IMR-90 (cell line): ENCODE data around the gene FAM186B. TPM values are rescaled to one million over a fixed set of nuclear protein-coding genes. Genes with fewer than 3 reads are reported as not detected.

Source experiments
- ATAC-seq: fragments of 200-7000 bp; cut with Tn5 transposase; 2 replicates; pipeline ENCODE4 v1.9.1; 2020; ENCODE audit warnings: low read depth, mild to moderate bottlenecking, moderate library complexity
- BruUV-seq: library from RNA; stranded (reverse); fragments of 400-500 nt; replicated peaks from 2 replicates; lab custom pipeline; 2021; lab: Mats Ljungman, UMichigan
- CTCF ChIA-PET: fragments of 300-600 bp; formaldehyde crosslinking; extraction: SDS; loops from one replicate; lab custom pipeline; 2021; ENCODE audit warnings: antibody characterized with exemption; lab: Yijun Ruan, JAX
- POLR2A ChIA-PET: fragments of 300-600 bp; sonication (Branson Sonifier 250); formaldehyde crosslinking; loops from one replicate; lab custom pipeline; 2022; ENCODE audit warnings: antibody characterized with exemption; ENCODE audit not compliant: unreplicated experiment; lab: Charles Lee
- DNase-seq: peaks from one replicate; pipeline ENCODE4 v3.0.0; 2013
- H2AFZ ChIP-seq: replicated peaks from 2 replicates; pipeline ENCODE3; 2013; ENCODE audit warnings: low read length, mild to moderate bottlenecking; ENCODE audit not compliant: poor library complexity
- H2AK5ac ChIP-seq: 2 replicates; pipeline ENCODE4 v1.6.1; 2013; ENCODE audit warnings: low read depth, low read length, inconsistent platforms
- H2AK9ac ChIP-seq: replicated peaks from 2 replicates; pipeline ENCODE3; 2013; ENCODE audit warnings: mild to moderate bottlenecking, low read depth, low read length, moderate library complexity; ENCODE audit not compliant: poor library complexity
- H2BK120ac ChIP-seq: 2 replicates; pipeline ENCODE4 v1.6.1; 2013; ENCODE audit warnings: low read depth, low read length, inconsistent platforms
- H2BK15ac ChIP-seq: 3 replicates; pipeline ENCODE4 v1.6.1; 2013; ENCODE audit warnings: low read depth, low read length, inconsistent platforms
- H2BK20ac ChIP-seq: 2 replicates; pipeline ENCODE4 v1.6.1; 2013; ENCODE audit warnings: low read depth, mild to moderate bottlenecking, inconsistent platforms, low read length, moderate library complexity
- H2BK5ac ChIP-seq: 2 replicates; pipeline ENCODE4 v1.6.1; 2013; ENCODE audit warnings: mild to moderate bottlenecking, low read depth, low read length, inconsistent platforms; ENCODE audit not compliant: poor library complexity, severe bottlenecking
- H3K14ac ChIP-seq: replicated peaks from 2 replicates; pipeline ENCODE4 v1.6.1; 2013; ENCODE audit warnings: low read depth, low read length, inconsistent platforms
- H3K18ac ChIP-seq: 2 replicates; pipeline ENCODE4 v1.6.1; 2013; ENCODE audit warnings: low read depth, low read length, control low read depth
- H3K23ac ChIP-seq: 2 replicates; pipeline ENCODE4 v1.6.1; 2013; ENCODE audit warnings: low read depth, low read length, inconsistent platforms
- H3K27ac ChIP-seq: 2 replicates; pipeline ENCODE4 v1.5.1; 2013; ENCODE audit warnings: mild to moderate bottlenecking, control low read depth, low read length; ENCODE audit not compliant: insufficient read depth
- H3K27me3 ChIP-seq: 2 replicates; pipeline ENCODE4 v1.6.1; 2013; ENCODE audit warnings: low read length; ENCODE audit not compliant: control insufficient read depth, insufficient read depth
- H3K36me3 ChIP-seq: 2 replicates; pipeline ENCODE4 v1.6.1; 2013; ENCODE audit warnings: low read length, mixed read lengths; ENCODE audit not compliant: control insufficient read depth, insufficient read depth
- H3K4ac ChIP-seq: 2 replicates; pipeline ENCODE4 v1.6.1; 2013; ENCODE audit warnings: low read depth, low read length, inconsistent platforms
- H3K4me1 ChIP-seq: 2 replicates; pipeline ENCODE4 v1.6.1; 2013; ENCODE audit warnings: low read length, mixed read lengths; ENCODE audit not compliant: control insufficient read depth, insufficient read depth
- H3K4me2 ChIP-seq: 2 replicates; pipeline ENCODE4 v1.6.1; 2013; ENCODE audit warnings: low read depth, mild to moderate bottlenecking, control low read depth, low read length, moderate library complexity
- H3K4me3 ChIP-seq: 2 replicates; pipeline ENCODE4 v1.5.1; 2013; ENCODE audit warnings: low read depth, mild to moderate bottlenecking, control low read depth, low read length, moderate library complexity; ENCODE audit not compliant: insufficient read depth
- H3K56ac ChIP-seq: 2 replicates; pipeline ENCODE4 v1.6.1; 2013; ENCODE audit warnings: low read length, inconsistent platforms; ENCODE audit not compliant: insufficient read depth; ENCODE audit errors: extremely low read depth
- H3K79me1 ChIP-seq, 2 experiments: 2 replicates each; pipeline ENCODE4 v1.6.1; 2013; ENCODE audit warnings: low read length in 2 of 2, inconsistent platforms in 1 of 2, low read depth in 1 of 2
- H3K9ac ChIP-seq: 2 replicates; pipeline ENCODE4 v1.6.1; 2013; ENCODE audit warnings: low read depth, low read length, control low read depth
- H3K9me1 ChIP-seq: 2 replicates; pipeline ENCODE4 v1.6.1; 2013; ENCODE audit warnings: low read length, inconsistent platforms; ENCODE audit not compliant: insufficient read depth
- H3K9me3 ChIP-seq: 2 replicates; pipeline ENCODE4 v1.6.1; 2013; ENCODE audit warnings: low read length; ENCODE audit not compliant: control insufficient read depth, insufficient read depth
- H4K20me1 ChIP-seq: 2 replicates; pipeline ENCODE4 v1.6.1; 2013; ENCODE audit warnings: low read length, inconsistent platforms; ENCODE audit not compliant: insufficient read depth
- H4K5ac ChIP-seq: 2 replicates; pipeline ENCODE4 v1.6.1; 2013; ENCODE audit warnings: mild to moderate bottlenecking, low read depth, low read length, control low read depth
- H4K8ac ChIP-seq, 2 experiments: 2 replicates each; pipeline ENCODE4 v1.6.1; 2013; ENCODE audit warnings: low read depth in 2 of 2, low read length in 2 of 2, control low read depth in 1 of 2, inconsistent platforms in 1 of 2
- H4K91ac ChIP-seq: 2 replicates; pipeline ENCODE4 v1.6.1; 2013; ENCODE audit warnings: low read depth, low read length, inconsistent platforms; ENCODE audit not compliant: insufficient read depth
- BHLHE40 ChIP-seq: fragments of 150-350 bp; IDR thresholded peaks from 2 replicates; pipeline ENCODE4 v1.6.1; 2016; ENCODE audit warnings: mild to moderate bottlenecking, low read depth, low read length
- CEBPB ChIP-seq: IDR thresholded peaks from 2 replicates; pipeline ENCODE4 v1.6.1; 2012; ENCODE audit warnings: low read depth, low read length, improper control_type of control experiment
- CHD1 ChIP-seq: IDR thresholded peaks from 2 replicates; pipeline ENCODE4 v1.6.1; 2012; ENCODE audit warnings: low read depth, low read length, improper control_type of control experiment
- MAFK ChIP-seq: IDR thresholded peaks from 2 replicates; pipeline ENCODE4 v1.6.1; 2012; ENCODE audit warnings: low read depth, low read length, improper control_type of control experiment
- MAZ ChIP-seq: IDR thresholded peaks from 2 replicates; pipeline ENCODE4 v1.6.1; 2012; ENCODE audit warnings: low read depth, mild to moderate bottlenecking, low read length, improper control_type of control experiment, moderate library complexity, borderline replicate concordance
- MXI1 ChIP-seq: IDR thresholded peaks from 2 replicates; pipeline ENCODE4 v1.6.1; 2012; ENCODE audit warnings: low read depth, mild to moderate bottlenecking, low read length, moderate library complexity, borderline replicate concordance
- NFE2L2 ChIP-seq: fragments of 150-350 bp; IDR thresholded peaks from 2 replicates; pipeline ENCODE4 v1.6.1; 2016; ENCODE audit warnings: low read depth, mild to moderate bottlenecking, low read length
- RAD21 ChIP-seq: IDR thresholded peaks from 2 replicates; pipeline ENCODE4 v1.6.1; 2012; ENCODE audit warnings: low read length, improper control_type of control experiment
- SMC3 ChIP-seq: fragments of 150-350 bp; IDR thresholded peaks from 2 replicates; pipeline ENCODE4 v1.6.1; 2016; ENCODE audit warnings: low read depth, mild to moderate bottlenecking, antibody characterized with exemption, low read length, moderate library complexity
- WGBS, 2 experiments: methylation state at CpG; one replicate each; pipeline versions ENCODE4 v1.1.5 to v1.1.7; 2013; ENCODE audit warnings: missing lambda C conversion rate in 2 of 2; ENCODE audit not compliant: insufficient read length in 1 of 2; ENCODE audit errors: extremely low coverage in 2 of 2; 5-methylcytosine and 5-hydroxymethylcytosine counted together
- dilution Hi-C: fragments of 300-500 bp; cut with HindIII; formaldehyde crosslinking; loops from one replicate; pipeline ENCODE4 v1.14.3; 2018; ENCODE audit warnings: low sequenced_read_pairs; ENCODE audit not compliant: unreplicated experiment
- in situ Hi-C: fragments of 300-500 bp; cut with MboI; formaldehyde crosslinking; loops from 3 replicates; pipeline ENCODE4 v1.14.3; 2019; ENCODE audit warnings: low sequenced_read_pairs, inconsistent platforms, mixed read lengths
- intact Hi-C: fragments of 100-400 bp; cut with micrococcal nuclease; formaldehyde crosslinking; loops from 2 replicates; pipeline ENCODE4 v1.10.0; 2022
- polyA plus RNA-seq, 3 experiments: library from polyadenylated mRNA; depleted of rRNA; stranded (reverse); fragments of >200 nt; gene quantifications; 2 replicates each; pipeline ENCODE4 v1.2.3, GENCODE V29; 2012; ENCODE audit warnings: low replicate concordance in 1 of 3
- total RNA-seq: library from RNA; depleted of rRNA; stranded (reverse); fragments of >200 nt; gene quantifications from 2 replicates; pipeline ENCODE4 v1.2.3, GENCODE V29; 2012
- TF ChIP-seq, protein P1 (sequence below): fragments of 150-350 bp; IDR thresholded peaks from 2 replicates; pipeline ENCODE4 v1.6.1; 2016; ENCODE audit warnings: low read depth, mild to moderate bottlenecking, low read length, moderate library complexity, borderline replicate concordance

FAM186B gene
- total and polyA plus RNA-seq, 2 of the 4 experiments (the other 2 are of a cell fraction), result 0.10 to 0.18 TPM

DNA sequence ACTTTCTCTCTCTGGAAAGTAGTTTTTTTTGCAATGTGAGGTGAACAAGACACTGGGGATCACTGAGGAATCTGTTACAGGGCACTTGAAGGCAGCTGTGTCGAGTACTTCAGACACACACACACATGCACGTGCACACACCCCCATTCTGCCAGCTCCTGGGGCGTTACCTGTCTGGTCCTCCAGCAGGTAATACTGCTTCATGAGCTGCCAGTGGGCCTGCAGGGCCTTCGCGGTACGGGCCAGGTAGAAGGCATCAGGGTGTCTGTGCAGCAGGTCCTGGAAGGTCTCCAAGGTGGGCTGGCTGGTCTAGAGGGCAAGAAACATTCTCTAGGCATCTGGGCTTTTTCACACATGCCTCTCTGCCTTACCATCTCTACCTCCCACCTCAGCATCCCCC is 42.6 kb downstream of the FAM186B start:
- H2AK9ac ChIP-seq, result no peak overlapping the region
- peaks cover 4% of the 10 kb centered on the region; the same call in 1 of the 2 replicates for H4K20me1 ChIP-seq
- no peak overlapping the region for H2BK20ac ChIP-seq
- no peak overlapping the region for H2BK5ac ChIP-seq
- no peak overlapping the region for H4K8ac ChIP-seq
- H3K14ac ChIP-seq, result no peak overlapping the region
- no CpG with 5 or more reads among the region's 6 CpGs for WGBS, 2 experiments
- H3K36me3 ChIP-seq, result peaks cover 54% of the 10 kb centered on the region
- no peak overlapping the region for H3K9ac ChIP-seq
- no peak for DNase-seq
- no peak overlapping the region for H3K18ac ChIP-seq
- no peaks in the 10 kb centered on the region for H3K27me3 ChIP-seq
- no peak overlapping the region for H2BK15ac ChIP-seq
- H3K4me2 ChIP-seq, result no peak overlapping the region
- no TSS peak for BruUV-seq
- H2AK5ac ChIP-seq, result no peak overlapping the region
- TF ChIP-seq MAZ (no peak), NFE2L2 (no peak), MAFK (no peak), RAD21 (no peak), CHD1 (no peak), CEBPB (no peak), MXI1 (no peak), BHLHE40 (no peak), SMC3 (no peak)
- TF ChIP-seq, protein P1, sequence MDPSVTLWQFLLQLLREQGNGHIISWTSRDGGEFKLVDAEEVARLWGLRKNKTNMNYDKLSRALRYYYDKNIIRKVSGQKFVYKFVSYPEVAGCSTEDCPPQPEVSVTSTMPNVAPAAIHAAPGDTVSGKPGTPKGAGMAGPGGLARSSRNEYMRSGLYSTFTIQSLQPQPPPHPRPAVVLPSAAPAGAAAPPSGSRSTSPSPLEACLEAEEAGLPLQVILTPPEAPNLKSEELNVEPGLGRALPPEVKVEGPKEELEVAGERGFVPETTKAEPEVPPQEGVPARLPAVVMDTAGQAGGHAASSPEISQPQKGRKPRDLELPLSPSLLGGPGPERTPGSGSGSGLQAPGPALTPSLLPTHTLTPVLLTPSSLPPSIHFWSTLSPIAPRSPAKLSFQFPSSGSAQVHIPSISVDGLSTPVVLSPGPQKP, result no peak
- CTCF ChIA-PET, result no interaction called here
- dilution Hi-C loops (no loop called here), intact Hi-C loops (no loop called here), in situ Hi-C loops (no loop called here)
- no peak overlapping the region for H3K27ac ChIP-seq
- H3K4me3 ChIP-seq, result no peak overlapping the region
- peaks cover 2% of the 10 kb centered on the region; the same call in 1 of the 2 replicates for H3K4me1 ChIP-seq
- no peak overlapping the region for H3K4ac ChIP-seq
- peaks cover 28 to 31% of the 10 kb centered on the region in 2 experiments for H3K79me1 ChIP-seq
- H3K9me3 ChIP-seq, result no peaks in the 10 kb centered on the region
- no peak overlapping the region for H4K91ac ChIP-seq
- no peak overlapping the region for H2BK120ac ChIP-seq
- ATAC-seq, result no peak
- H2AFZ ChIP-seq, result no peak overlapping the region
- no peak overlapping the region for H3K56ac ChIP-seq
- no peak overlapping the region for H4K5ac ChIP-seq
- H3K23ac ChIP-seq, result no peak overlapping the region
- POLR2A ChIA-PET, result no interaction called here
- H3K9me1 ChIP-seq, result 0 out of 2 replicates have a peak, but pooled peaks cover 3% of the 10 kb centered on the region
